ENCODE results near the gene SIDT1.

DNA sequence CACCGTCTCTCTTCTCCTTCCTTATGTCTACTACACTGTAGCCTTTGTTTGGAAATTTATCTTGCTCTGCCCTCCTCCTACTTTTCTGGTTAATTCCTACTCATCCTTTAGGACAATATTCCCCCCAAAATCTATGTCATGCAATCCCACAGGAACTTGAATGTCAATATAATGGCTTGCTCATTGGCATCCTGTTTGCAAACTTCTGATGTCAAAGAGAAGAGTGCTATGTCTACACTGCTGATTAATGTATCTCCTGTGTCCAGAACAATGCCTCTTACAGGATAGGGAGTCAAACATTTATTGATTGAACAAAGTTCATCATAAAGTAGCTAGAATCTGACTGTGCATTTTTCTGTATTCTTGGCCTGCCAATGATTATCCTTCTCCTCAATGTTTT lies 22.8 kb downstream of the SIDT1 start:
- TF ChIP-seq, protein P1, sequence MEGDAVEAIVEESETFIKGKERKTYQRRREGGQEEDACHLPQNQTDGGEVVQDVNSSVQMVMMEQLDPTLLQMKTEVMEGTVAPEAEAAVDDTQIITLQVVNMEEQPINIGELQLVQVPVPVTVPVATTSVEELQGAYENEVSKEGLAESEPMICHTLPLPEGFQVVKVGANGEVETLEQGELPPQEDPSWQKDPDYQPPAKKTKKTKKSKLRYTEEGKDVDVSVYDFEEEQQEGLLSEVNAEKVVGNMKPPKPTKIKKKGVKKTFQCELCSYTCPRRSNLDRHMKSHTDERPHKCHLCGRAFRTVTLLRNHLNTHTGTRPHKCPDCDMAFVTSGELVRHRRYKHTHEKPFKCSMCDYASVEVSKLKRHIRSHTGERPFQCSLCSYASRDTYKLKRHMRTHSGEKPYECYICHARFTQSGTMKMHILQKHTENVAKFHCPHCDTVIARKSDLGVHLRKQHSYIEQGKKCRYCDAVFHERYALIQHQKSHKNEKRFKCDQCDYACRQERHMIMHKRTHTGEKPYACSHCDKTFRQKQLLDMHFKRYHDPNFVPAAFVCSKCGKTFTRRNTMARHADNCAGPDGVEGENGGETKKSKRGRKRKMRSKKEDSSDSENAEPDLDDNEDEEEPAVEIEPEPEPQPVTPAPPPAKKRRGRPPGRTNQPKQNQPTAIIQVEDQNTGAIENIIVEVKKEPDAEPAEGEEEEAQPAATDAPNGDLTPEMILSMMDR (IDR thresholded peaks at IDR 0.05) = no peak
- no peak for TF ChIP-seq EZH2 (IDR thresholded peaks at IDR 0.05; ENCODE audit: borderline replicate concordance, insufficient read depth, low read depth, low read length, poor library complexity, severe bottlenecking)
